ENCODE measurements around the gene STAMBPL1. TPM values are rescaled to one million over a fixed set of nuclear protein-coding genes. Genes with fewer than 3 reads are reported as not detected.
A peak's percentile ranks its signal among the peaks of the same experiment; 100 is the strongest.

STAMBPL1 gene
- total RNA-seq, 1 donor from 2014 or later: 1.6 TPM

DNA sequence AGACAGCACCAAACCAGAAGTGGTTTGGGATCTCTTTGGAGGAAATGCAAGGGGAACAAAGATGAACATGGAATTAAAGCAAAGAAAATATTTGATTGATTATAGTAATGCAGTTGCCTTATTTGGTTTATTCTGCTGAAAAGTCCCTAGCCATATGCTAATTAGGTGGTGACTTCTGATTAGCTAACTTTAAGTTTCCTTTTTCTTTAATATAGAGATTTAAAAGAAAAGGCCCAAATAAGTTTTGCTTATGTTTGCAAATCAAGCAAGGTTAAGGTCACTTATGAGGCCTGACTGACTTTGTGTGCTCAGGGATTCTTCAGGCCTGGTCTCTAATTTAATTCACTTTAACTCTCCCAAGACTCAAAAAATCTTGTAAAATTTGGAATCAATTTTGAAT, 22.2 kb upstream of the STAMBPL1 start:
- no peak for TF ChIP-seq CTCF (IDR thresholded peaks at IDR 0.05)

GRCh38 chr10:88858491-88858890, 21.6 kb upstream of the STAMBPL1 start:
- TF ChIP-seq CTCF (IDR thresholded peaks at IDR 0.05): no peak
- Mint-ChIP-seq H3K27ac (ENCODE audit: unreplicated experiment) (no peak overlapping the region), H3K4me1 (ENCODE audit: low read depth) (no peaks in the 10 kb centered on the region), H3K36me3 (ENCODE audit: low read depth) (no peaks in the 10 kb centered on the region), H3K27me3 (ENCODE audit: low read depth) (peaks cover 12% of the 10 kb centered on the region), H3K9me3 (ENCODE audit: low read depth) (no peaks in the 10 kb centered on the region), H3K4me3 (ENCODE audit: unreplicated experiment) (no peak overlapping the region)
- DNase-seq (ENCODE audit: low spot score): no peak

More for the DNA sequence above, 22.2 kb upstream of the STAMBPL1 start:
- H3K27ac Mint-ChIP-seq (ENCODE audit: unreplicated experiment): no peak overlapping the region
- peaks cover 7% of the 10 kb centered on the region for H3K27me3 Mint-ChIP-seq (ENCODE audit: low read depth)
- no peaks in the 10 kb centered on the region for H3K9me3 Mint-ChIP-seq (ENCODE audit: low read depth)
- no peak overlapping the region for H3K4me3 Mint-ChIP-seq (ENCODE audit: unreplicated experiment)
- no peaks in the 10 kb centered on the region for H3K4me1 Mint-ChIP-seq (ENCODE audit: low read depth)
- no peaks in the 10 kb centered on the region for H3K36me3 Mint-ChIP-seq (ENCODE audit: low read depth)
- no peak for DNase-seq (ENCODE audit: low spot score)

DNA sequence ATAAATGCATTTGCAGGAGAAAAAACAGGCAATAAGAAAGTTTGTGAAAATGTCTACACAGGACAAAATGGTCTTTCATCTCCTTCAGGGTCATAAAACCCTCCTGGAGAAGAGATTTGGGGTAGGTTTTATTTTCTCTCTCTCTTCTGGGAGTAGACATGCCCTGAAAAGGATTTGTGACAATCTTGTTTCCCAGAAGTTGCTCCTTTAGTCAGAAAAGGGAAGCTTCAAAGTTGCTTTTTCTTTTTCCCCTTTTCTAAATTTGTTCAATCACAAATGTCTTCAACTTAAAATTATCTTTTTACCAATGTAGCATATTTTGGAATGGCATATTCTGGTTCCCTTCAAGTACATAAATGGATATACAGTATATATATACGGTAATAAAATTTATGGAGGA, 19.0 kb upstream of the STAMBPL1 start:
- Mint-ChIP-seq H3K4me1 (ENCODE audit: low read depth) (no peaks in the 10 kb centered on the region), H3K4me3 (ENCODE audit: unreplicated experiment) (no peak overlapping the region), H3K36me3 (ENCODE audit: low read depth) (no peaks in the 10 kb centered on the region), H3K9me3 (ENCODE audit: low read depth) (no peaks in the 10 kb centered on the region), H3K27me3 (ENCODE audit: low read depth) (peaks cover 16% of the 10 kb centered on the region), H3K27ac (ENCODE audit: unreplicated experiment) (no peak overlapping the region)
- no peak for TF ChIP-seq CTCF (IDR thresholded peaks at IDR 0.05)
- no peak for DNase-seq (ENCODE audit: low spot score)

DNA sequence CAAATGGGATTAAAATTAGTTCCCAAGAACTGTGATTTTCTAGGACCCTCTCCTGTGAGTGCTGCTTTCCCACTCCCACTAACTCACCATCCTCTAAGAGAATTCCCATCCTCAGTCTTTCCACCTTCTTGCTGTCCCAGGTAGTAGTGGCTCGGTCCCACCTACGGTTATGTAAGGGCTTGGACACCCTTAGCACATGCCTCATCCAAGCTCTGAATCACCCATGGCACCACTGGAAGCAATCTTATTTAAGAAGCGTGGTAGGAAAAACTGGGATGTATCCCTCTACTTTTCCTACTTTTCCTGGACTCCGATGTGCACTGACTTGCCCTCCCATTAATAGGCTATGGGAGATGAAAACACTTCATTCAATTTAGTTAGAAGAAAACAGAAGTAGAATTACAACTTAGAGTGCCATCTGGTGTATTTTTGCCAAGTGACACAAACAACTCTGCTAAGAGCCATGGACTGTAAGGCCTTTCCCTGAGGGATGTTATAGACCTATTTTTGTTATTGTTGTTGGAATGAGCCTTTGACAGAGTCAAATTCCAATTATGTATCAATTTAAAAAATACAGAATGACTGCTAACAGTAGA, 14.7 kb upstream of the STAMBPL1 start:
- DNase-seq (ENCODE audit: low spot score): no peak
- H3K4me3 Mint-ChIP-seq (ENCODE audit: unreplicated experiment): no peak overlapping the region
- peaks cover 14% of the 10 kb centered on the region for H3K27me3 Mint-ChIP-seq (ENCODE audit: low read depth)
- no peak overlapping the region for H3K27ac Mint-ChIP-seq (ENCODE audit: unreplicated experiment)
- no peaks in the 10 kb centered on the region for H3K4me1 Mint-ChIP-seq (ENCODE audit: low read depth)
- H3K36me3 Mint-ChIP-seq (ENCODE audit: low read depth): no peaks in the 10 kb centered on the region
- H3K9me3 Mint-ChIP-seq (ENCODE audit: low read depth): no peaks in the 10 kb centered on the region
- peak; percentile 51 for TF ChIP-seq CTCF (IDR thresholded peaks at IDR 0.05)

- Mint-ChIP-seq H3K4me3 (ENCODE audit: unreplicated experiment) (no peak overlapping the region), H3K36me3 (ENCODE audit: low read depth) (no peaks in the 10 kb centered on the region), H3K9me3 (ENCODE audit: low read depth) (no peaks in the 10 kb centered on the region), H3K4me1 (ENCODE audit: low read depth) (no peaks in the 10 kb centered on the region), H3K27me3 (ENCODE audit: low read depth) (peaks cover 14% of the 10 kb centered on the region), H3K27ac (ENCODE audit: unreplicated experiment) (no peak overlapping the region)
- no peak for DNase-seq (ENCODE audit: low spot score)
- no peak for TF ChIP-seq CTCF (IDR thresholded peaks at IDR 0.05)
Observed at GRCh38 chr10:88866454-88866853, 13.6 kb upstream of the STAMBPL1 start.
